HG03432 (cell line): ENCODE results near the gene HHLA2.
A peak's percentile ranks its signal among the peaks of the same experiment; 100 is the strongest.

ENCODE experiments used
- ATAC-seq: cut with Tn5 transposase; IDR thresholded peaks from one replicate; pipeline ENCODE4 v1.9.1; 2021; ENCODE audit warnings: mild to moderate bottlenecking, moderate library complexity; ENCODE audit not compliant: unreplicated experiment

Gene HHLA2

GRCh38 chr3:108391917-108392593 lies 95.7 kb downstream of the HHLA2 start:
- ATAC-seq = no peak

GRCh38 chr3:108393128-108393900 lies 97.0 kb downstream of the HHLA2 start:
- no peak for ATAC-seq

DNA sequence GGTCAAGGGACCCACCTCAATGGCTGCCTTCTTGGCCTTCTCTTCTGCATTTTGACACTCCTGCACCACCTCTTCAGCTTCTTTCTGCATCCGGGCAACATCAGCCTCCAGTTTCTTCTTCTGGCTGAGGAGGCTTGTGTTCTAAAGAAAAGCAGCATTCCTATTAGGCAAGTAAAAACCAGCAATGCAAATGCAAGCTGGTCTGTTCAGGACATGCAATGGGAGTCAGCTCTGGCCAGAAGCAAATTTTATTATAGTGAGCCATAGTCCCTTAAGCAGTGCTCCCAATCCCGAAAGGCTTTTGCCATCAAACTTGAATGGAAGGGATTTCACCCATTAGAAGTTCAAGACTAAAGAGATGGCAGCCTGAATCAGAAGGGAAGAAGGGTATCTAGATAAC lies 97.7 kb downstream of the HHLA2 start:
- no peak for ATAC-seq

GRCh38 chr3:108394563-108394962 lies 98.2 kb downstream of the HHLA2 start:
- ATAC-seq = no peak

- no peak for ATAC-seq
These were observed 100.0 kb downstream of the HHLA2 start for GRCh38 chr3:108396336-108396735.

DNA sequence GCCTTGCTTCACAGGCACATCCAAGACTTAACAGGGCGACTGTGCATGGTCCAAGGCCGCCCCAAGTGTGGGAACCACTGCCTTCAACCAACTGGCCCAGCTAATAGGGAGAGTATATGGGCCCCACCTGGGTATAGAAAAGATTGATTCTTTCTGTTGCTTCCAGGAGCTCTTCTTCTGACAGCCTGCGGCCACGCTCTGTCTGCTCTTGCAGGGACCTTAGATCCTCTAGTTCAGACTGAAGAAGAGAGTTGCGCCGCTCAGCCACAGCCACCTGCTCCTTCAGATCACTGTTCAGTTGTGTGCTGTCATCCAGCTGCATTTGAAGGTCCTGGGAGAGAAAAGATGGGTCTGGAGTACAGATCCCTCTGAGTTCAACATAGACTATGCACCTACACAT lies 102.2 kb downstream of the HHLA2 start:
- ATAC-seq = no peak

- ATAC-seq = no peak
These were observed 105.5 kb downstream of the HHLA2 start for GRCh38 chr3:108401836-108402235.

DNA sequence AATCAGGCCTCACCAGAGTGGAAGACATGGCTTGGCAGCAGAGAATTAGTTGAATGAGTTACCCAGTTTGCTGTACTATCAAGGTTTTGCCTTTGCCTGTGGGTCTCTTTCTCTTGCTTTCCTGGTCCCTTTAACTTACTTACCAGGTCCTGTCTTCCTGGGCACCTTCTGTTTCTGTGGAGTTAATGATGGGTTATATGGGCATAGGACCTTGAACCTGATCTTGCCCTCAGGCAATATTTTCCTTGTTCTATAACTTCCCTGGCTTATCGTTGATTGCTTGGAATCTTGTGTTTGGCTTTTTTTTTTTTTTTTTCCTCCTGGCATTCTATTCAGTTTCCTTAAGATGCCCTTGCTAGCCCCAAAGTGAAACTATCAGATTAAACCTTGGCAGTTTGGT lies 106.8 kb downstream of the HHLA2 start:
- ATAC-seq = no peak

GRCh38 chr3:108403686-108404345 lies 107.5 kb downstream of the HHLA2 start:
- ATAC-seq = no peak

DNA sequence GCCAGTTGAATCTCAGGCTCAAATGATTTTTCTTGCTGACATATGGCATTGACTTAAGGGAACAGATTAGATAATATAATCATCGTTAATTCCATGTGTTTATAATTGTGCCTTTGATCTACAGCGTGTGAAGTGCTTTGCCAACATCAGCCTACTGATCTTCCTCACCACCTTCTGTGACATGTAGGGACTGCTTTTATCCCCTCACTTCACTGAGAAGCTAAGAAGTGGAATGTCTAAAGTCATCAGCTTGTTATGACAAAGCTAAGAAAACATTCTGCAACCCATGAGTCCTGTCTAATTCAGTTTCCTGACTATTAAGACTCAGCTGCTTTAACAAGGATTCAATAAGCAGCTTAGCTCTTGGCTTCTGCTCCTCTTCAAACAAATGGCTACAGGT lies 108.0 kb downstream of the HHLA2 start:
- ATAC-seq = no peak

GRCh38 chr3:108406063-108406660 lies 109.8 kb downstream of the HHLA2 start:
- peak; percentile 12 for ATAC-seq

DNA sequence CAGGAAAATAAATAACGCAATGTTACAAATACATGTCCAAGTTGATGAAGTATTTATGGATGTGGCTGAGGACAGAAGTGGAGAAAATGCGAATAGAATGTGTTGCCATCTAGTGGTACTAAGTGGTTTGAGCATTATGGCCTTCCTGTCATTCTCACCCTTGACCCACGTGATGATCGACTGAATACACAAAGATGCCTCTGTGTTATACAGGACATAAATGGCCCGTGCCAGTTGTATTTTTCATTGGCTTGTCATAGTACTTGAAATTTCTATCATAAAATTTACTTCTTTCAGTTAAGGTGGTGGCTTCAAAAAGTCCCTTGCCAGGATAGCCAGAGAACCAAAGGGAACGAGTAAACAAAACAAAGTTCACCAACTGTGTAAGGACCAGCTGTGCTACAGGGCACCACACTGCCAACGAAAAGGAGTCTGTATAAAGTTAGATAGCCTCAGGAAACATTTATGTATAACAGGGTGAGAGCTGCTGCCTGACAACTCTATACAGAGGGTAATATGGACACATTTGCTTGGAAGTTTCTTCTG lies 110.4 kb downstream of the HHLA2 start:
- ATAC-seq = peak; percentile 96

- peak; percentile 34 for ATAC-seq
These were observed 111.5 kb downstream of the HHLA2 start for GRCh38 chr3:108407886-108408285.

- ATAC-seq = no peak
These were observed 112.8 kb downstream of the HHLA2 start for GRCh38 chr3:108408883-108409799.

DNA sequence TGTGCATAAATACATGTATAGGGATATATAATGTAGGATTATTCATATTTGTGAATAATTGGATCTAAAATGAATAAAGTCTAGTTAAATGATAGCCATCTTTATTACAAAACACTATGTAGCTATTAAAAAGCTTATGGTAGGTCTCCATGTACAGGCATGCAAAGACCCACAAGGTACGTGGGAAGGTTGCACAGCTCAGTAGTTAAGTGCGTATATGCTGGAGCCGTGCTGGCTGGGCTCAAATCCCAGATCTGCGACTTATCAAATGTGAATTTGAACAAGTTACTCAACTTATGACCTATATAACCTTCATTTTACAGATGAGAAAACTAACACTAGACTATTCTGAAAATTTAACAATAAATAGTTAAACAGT lies 113.4 kb downstream of the HHLA2 start:
- ATAC-seq = no peak

DNA sequence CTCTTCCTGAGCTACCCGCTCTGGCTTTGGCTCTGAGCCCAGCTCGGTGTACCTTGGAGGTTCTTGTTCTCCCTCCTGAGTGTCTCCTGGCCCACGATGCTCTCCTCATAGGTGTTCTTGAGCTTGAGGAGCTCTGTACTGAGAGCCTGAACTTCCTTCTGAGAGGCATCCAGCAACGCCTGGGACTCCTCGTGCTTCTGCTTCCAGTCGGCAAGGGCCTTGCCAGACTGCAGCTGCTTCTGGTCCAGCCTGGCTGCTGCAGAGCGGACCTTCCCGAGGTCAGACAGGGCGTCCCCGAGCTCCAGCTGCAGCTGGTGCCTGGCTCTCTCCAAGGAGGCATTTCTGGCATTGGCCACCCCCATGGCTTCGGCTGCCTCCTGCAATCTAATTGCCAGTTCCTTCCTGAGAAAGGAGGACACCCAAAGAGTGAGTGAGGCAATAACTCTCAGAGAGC lies 114.2 kb downstream of the HHLA2 start:
- ATAC-seq = no peak

DNA sequence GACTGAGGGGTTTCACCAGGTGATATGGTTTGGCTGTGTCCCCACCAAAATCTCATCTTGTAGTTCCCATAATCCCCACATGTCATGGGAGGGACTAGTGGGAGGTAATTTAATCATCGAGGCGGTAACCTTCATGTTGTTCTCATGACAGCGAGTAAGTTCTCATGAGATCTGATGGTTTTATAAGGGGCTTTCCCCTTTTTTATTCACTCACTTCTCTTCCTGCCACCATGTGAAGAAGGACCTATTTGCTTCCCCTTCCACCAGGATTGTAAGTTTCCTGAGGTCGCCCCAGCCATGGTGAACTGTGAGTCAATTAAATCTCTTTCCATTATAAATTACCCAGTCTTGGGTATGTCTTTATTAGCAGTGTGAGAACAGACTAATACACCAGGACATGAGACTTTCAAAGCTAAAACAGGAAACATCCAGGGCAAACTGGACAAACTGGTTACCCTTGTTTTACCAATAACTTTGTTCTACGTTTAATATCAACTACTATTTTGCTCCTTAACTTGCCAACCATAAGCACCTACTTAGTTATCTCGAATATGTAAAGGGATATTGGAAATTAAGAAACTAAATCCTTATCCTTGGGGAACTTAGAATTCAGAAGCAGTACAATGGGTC lies 115.9 kb downstream of the HHLA2 start:
- ATAC-seq = no peak

GRCh38 chr3:108414007-108414406 lies 117.7 kb downstream of the HHLA2 start:
- ATAC-seq = no peak

DNA sequence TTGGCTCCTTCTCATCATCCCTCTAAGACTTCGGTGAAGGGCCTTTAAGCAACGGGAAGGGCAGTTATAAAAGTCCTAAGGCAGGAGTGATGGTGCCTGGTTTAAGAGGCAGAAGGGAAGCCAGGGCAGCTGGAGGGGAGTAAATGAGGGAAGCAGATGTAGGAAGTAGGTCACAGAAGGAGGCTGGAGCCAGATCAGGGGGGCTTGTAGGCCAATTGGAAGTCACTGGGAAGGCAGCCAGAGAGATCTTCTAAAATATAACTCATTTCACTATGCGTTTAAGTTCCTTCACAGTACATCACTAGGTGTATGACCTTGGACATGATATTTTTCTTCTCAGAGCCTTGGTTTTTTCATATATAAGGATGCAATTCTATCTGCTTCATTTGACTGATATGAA lies 119.3 kb downstream of the HHLA2 start:
- ATAC-seq = no peak
